H9 (cell line): ENCODE data around the gene CLTCL1. TPM values are rescaled to one million over a fixed set of nuclear protein-coding genes. Genes with fewer than 3 reads are reported as not detected.

Experiments
- DNase-seq: peaks from one replicate; pipeline ENCODE4 v3.0.0-alpha.2; 2017
- H2AFZ ChIP-seq: one replicate; pipeline ENCODE4 v1.6.1; 2013; ENCODE audit warnings: mild to moderate bottlenecking, low read length, control low read depth, moderate library complexity
- H2AK5ac ChIP-seq: 2 replicates; pipeline ENCODE4 v1.6.1; 2013; ENCODE audit warnings: low read length, control low read depth, mixed read lengths; ENCODE audit not compliant: insufficient read length
- H2BK120ac ChIP-seq: one replicate; pipeline ENCODE4 v1.6.1; 2013; ENCODE audit warnings: low read depth, mild to moderate bottlenecking, low read length, control low read depth, inconsistent platforms; ENCODE audit not compliant: poor library complexity, severe bottlenecking
- H2BK12ac ChIP-seq: 2 replicates; pipeline ENCODE4 v1.6.1; 2013; ENCODE audit warnings: low read length, control low read depth, mixed read lengths, low read depth; ENCODE audit not compliant: insufficient read length
- H2BK15ac ChIP-seq: 2 replicates; pipeline ENCODE4 v1.6.1; 2013; ENCODE audit warnings: low read depth, low read length, control low read depth
- H2BK20ac ChIP-seq: one replicate; pipeline ENCODE4 v1.6.1; 2013; ENCODE audit warnings: low read depth, mild to moderate bottlenecking, low read length, control low read depth, inconsistent platforms; ENCODE audit not compliant: poor library complexity, severe bottlenecking
- H2BK5ac ChIP-seq: 2 replicates; pipeline ENCODE4 v1.6.1; 2013; ENCODE audit warnings: low read length, control low read depth, mixed read lengths; ENCODE audit not compliant: insufficient read length
- H3K14ac ChIP-seq: 2 replicates; pipeline ENCODE4 v1.6.1; 2013; ENCODE audit warnings: low read length, control low read depth; ENCODE audit not compliant: insufficient read depth
- H3K18ac ChIP-seq: 2 replicates; pipeline ENCODE4 v1.6.1; 2013; ENCODE audit warnings: low read depth, mild to moderate bottlenecking, mixed read lengths, low read length, control low read depth; ENCODE audit not compliant: insufficient read length
- H3K23ac ChIP-seq: 2 replicates; pipeline ENCODE4 v1.6.1; 2013; ENCODE audit warnings: low read length, control low read depth, mixed read lengths, low read depth; ENCODE audit not compliant: insufficient read length
- H3K23me2 ChIP-seq: 2 replicates; pipeline ENCODE4 v1.6.1; 2013; ENCODE audit warnings: low read depth, mild to moderate bottlenecking, mixed read lengths, low read length, control low read depth; ENCODE audit not compliant: insufficient read length, poor library complexity, severe bottlenecking
- H3K27ac ChIP-seq: 2 replicates; pipeline ENCODE4 v1.5.1; 2013; ENCODE audit warnings: low read length, control low read depth, mixed read lengths, low read depth; ENCODE audit not compliant: insufficient read length
- H3K27me3 ChIP-seq: 2 replicates; pipeline ENCODE4 v1.6.1; 2013; ENCODE audit warnings: low read length, control low read depth, inconsistent platforms; ENCODE audit not compliant: insufficient read depth
- H3K4ac ChIP-seq: 2 replicates; pipeline ENCODE4 v1.6.1; 2013; ENCODE audit warnings: low read depth, mild to moderate bottlenecking, control low read depth, inconsistent platforms, low read length, moderate library complexity
- H3K4me1 ChIP-seq: 2 replicates; pipeline ENCODE4 v1.6.1; 2013; ENCODE audit warnings: low read length, control low read depth, inconsistent platforms; ENCODE audit not compliant: insufficient read depth
- H3K4me2 ChIP-seq: 2 replicates; pipeline ENCODE4 v1.6.1; 2013; ENCODE audit warnings: low read length, control low read depth, mixed read lengths; ENCODE audit not compliant: insufficient read length, insufficient read depth
- H3K56ac ChIP-seq: 2 replicates; pipeline ENCODE4 v1.6.1; 2013; ENCODE audit warnings: low read depth, mild to moderate bottlenecking, mixed read lengths, low read length, control low read depth; ENCODE audit not compliant: insufficient read length
- H3K79me1 ChIP-seq: 2 replicates; pipeline ENCODE4 v1.6.1; 2013; ENCODE audit warnings: low read depth, mild to moderate bottlenecking, moderate library complexity, low read length, control low read depth, inconsistent platforms; ENCODE audit not compliant: insufficient read depth, poor library complexity, severe bottlenecking
- H3K79me2 ChIP-seq: 2 replicates; pipeline ENCODE4 v1.6.1; 2013; ENCODE audit warnings: low read length, control low read depth, inconsistent platforms; ENCODE audit not compliant: insufficient read depth
- H3K9ac ChIP-seq: 2 replicates; pipeline ENCODE4 v1.6.1; 2013; ENCODE audit warnings: low read length, control low read depth, mixed read lengths; ENCODE audit not compliant: insufficient read length; ENCODE audit errors: extremely low read depth
- H3K9me3 ChIP-seq: one replicate; pipeline ENCODE4 v1.6.1; 2013; ENCODE audit warnings: low read depth, low read length, inconsistent platforms; ENCODE audit not compliant: control insufficient read depth
- H3T11ph ChIP-seq: one replicate; pipeline ENCODE4 v1.6.1; 2013; ENCODE audit warnings: mild to moderate bottlenecking, low read length, control low read depth, inconsistent platforms
- H4K20me1 ChIP-seq: one replicate; pipeline ENCODE4 v1.6.1; 2013; ENCODE audit not compliant: control insufficient read depth, insufficient read length, insufficient read depth
- H4K5ac ChIP-seq: 2 replicates; pipeline ENCODE4 v1.6.1; 2013; ENCODE audit warnings: low read depth, mild to moderate bottlenecking, mixed read lengths, low read length, control low read depth; ENCODE audit not compliant: insufficient read length
- H4K8ac ChIP-seq: replicated peaks from 2 replicates; pipeline ENCODE4 v1.6.1; 2013; ENCODE audit warnings: low read length, control low read depth, mixed read lengths, low read depth; ENCODE audit not compliant: insufficient read length
- H4K91ac ChIP-seq: 2 replicates; pipeline ENCODE4 v1.6.1; 2013; ENCODE audit warnings: low read depth, mild to moderate bottlenecking, moderate library complexity, mixed read lengths, low read length, control low read depth; ENCODE audit not compliant: insufficient read length
- H3K27ac Mint-ChIP-seq, 3 experiments: 2 replicates in 2 of 3; 3 replicates in 1 of 3; pipeline ENCODE4 v1.8.0; 2020 to 2021; ENCODE audit warnings: mixed read lengths in 3 of 3, mild to moderate bottlenecking in 1 of 3, moderate library complexity in 1 of 3
- H3K27me3 Mint-ChIP-seq: 2 replicates; pipeline ENCODE4 v1.8.0; 2021; ENCODE audit warnings: low read depth, mild to moderate bottlenecking, moderate library complexity, mixed read lengths
- H3K36me3 Mint-ChIP-seq, 3 experiments: 2 replicates in 2 of 3; 3 replicates in 1 of 3; pipeline ENCODE4 v1.8.0; 2020 to 2021; ENCODE audit warnings: low read depth in 3 of 3, mixed read lengths in 3 of 3; ENCODE audit not compliant: insufficient read depth in 1 of 3
- H3K4me1 Mint-ChIP-seq, 2 experiments: 2 replicates each; pipeline ENCODE4 v1.8.0; 2020; ENCODE audit warnings: mixed read lengths in 2 of 2
- H3K4me3 Mint-ChIP-seq, 2 experiments: 2 replicates in 1 of 2; 3 replicates in 1 of 2; pipeline ENCODE4 v1.8.0; 2020 to 2021; ENCODE audit warnings: mild to moderate bottlenecking in 2 of 2, mixed read lengths in 2 of 2, moderate library complexity in 1 of 2
- H3K9me3 Mint-ChIP-seq, 2 experiments: 2 replicates in 1 of 2; 3 replicates in 1 of 2; pipeline ENCODE4 v1.8.0; 2020; ENCODE audit warnings: mild to moderate bottlenecking in 2 of 2, mixed read lengths in 2 of 2, moderate library complexity in 1 of 2
- CTCF ChIP-seq: fragments of 200-600 bp; sonication (generic); conservative IDR thresholded peaks from 3 replicates; pipeline ENCODE4 v1.8.0; 2021; ENCODE audit warnings: antibody characterized with exemption, mild to moderate bottlenecking
- WGBS: extraction: QIAGEN DNeasy Blood & Tissue Kit; methylation state at CpG from one replicate; pipeline ENCODE4 v1.1.7; 2013; ENCODE audit warnings: missing lambda C conversion rate, low lambda C conversion rate, mixed read lengths; ENCODE audit not compliant: insufficient read length; ENCODE audit errors: extremely low coverage; 5-methylcytosine and 5-hydroxymethylcytosine counted together
- total RNA-seq: library from RNA; stranded (reverse); gene quantifications from 2 replicates; pipeline ENCODE4 v1.2.1, GENCODE V29; 2021

The CLTCL1 gene
- total RNA-seq, 1 experiment from 2014 or later: 11.1 TPM

GRCh38 chr22:19208287-19208847 is 83.2 kb downstream of the CLTCL1 start:
- H2BK12ac ChIP-seq: no peak overlapping the region
- no peak overlapping the region for H2BK20ac ChIP-seq
- H3K4me1 ChIP-seq: peaks cover 2% of the 10 kb centered on the region; the same call in 1 of the 2 replicates
- DNase-seq: no peak
- H4K91ac ChIP-seq: no peak overlapping the region
- no peak overlapping the region for H3K4me2 ChIP-seq
- H3K23ac ChIP-seq: no peak overlapping the region
- Mint-ChIP-seq H3K36me3 (peaks cover 7 to 21% (median 18%) of the 10 kb centered on the region in 3 experiments), H3K27me3 (peaks cover 1% of the 10 kb centered on the region; the same call in 1 of the 2 replicates), H3K27ac (peak overlapping the region in 1 of 3 experiments; percentile 7; a peak in 1 of 7 replicates), H3K4me1 (peaks cover 16 to 17% of the 10 kb centered on the region in 2 experiments), H3K4me3 (no peak overlapping the region), H3K9me3 (no peaks in the 10 kb centered on the region)
- H3K56ac ChIP-seq: no peak overlapping the region
- H3K9ac ChIP-seq: no peak overlapping the region
- no peaks in the 10 kb centered on the region for H3K23me2 ChIP-seq
- no peak overlapping the region for H2BK15ac ChIP-seq
- H3K27ac ChIP-seq: no peak overlapping the region
- H3K79me1 ChIP-seq: no peaks in the 10 kb centered on the region
- no peaks in the 10 kb centered on the region for H3K79me2 ChIP-seq
- H3K14ac ChIP-seq: no peak overlapping the region
- H3K9me3 ChIP-seq: no peaks in the 10 kb centered on the region
- H3K4ac ChIP-seq: no peak overlapping the region
- no CpG with 5 or more reads among the region's 4 CpGs for WGBS
- H2AFZ ChIP-seq: no peak overlapping the region
- H2BK5ac ChIP-seq: no peak overlapping the region
- no peak overlapping the region for H2BK120ac ChIP-seq
- H2AK5ac ChIP-seq: no peak overlapping the region
- no peaks in the 10 kb centered on the region for H3K27me3 ChIP-seq
- H3K18ac ChIP-seq: no peak overlapping the region
- no peak overlapping the region for H4K5ac ChIP-seq
- H3T11ph ChIP-seq: no peak overlapping the region
- H4K8ac ChIP-seq: no peak overlapping the region
- no peak for TF ChIP-seq CTCF
- H4K20me1 ChIP-seq: no peaks in the 10 kb centered on the region
